Activated CD4-positive, alpha-beta T cell treated with anti-CD3 and anti-CD28 coated beads, Interleukin-2, amount 50 U/mL, for 4 hours (primary cell): Measurements from ENCODE around the gene AUTS2.

Source experiments
- DNase-seq, 2 experiments: peaks; one replicate each; pipeline ENCODE4 v3.0.0-alpha.2; 2020

The AUTS2 gene

DNA sequence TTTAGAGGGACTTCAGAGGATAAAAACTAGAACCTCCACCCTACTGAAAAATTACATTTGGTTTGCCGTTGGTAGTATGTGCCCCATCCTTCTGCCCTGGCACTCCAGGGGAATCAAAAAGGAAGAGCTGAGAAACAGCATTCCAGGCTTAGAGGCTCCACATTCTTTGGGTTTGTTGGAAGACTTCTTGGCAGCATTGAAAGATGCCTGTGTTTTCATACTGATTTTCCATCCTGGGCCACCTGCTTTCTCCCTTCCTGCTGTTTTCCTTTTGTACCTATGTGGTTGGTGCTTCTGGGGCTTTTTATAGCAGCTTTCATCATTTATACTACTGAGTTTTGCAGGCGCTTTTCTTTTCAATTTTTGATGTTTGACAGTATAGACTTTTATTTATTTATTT, 61.7 kb downstream of the AUTS2 start:
- DNase-seq = no peak

DNA sequence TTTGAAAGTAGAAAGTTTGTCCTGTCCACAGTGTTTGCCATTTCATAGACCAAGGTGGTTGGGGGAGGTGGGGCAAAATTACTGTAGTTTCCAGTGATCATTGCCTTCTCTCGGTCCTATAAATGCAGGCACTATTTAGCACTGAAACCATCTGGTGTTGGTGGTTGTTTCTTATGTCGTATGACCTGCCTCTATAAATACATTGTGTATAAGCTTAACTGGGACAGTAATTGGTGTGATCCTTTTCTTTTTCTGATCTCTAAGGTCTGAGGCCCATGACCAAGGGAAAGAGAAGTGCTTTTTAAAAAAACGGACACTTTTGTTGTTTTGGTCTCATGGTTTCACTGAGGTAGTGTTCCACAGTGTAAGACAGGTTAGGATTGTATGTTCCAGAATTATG, 63.1 kb downstream of the AUTS2 start:
- DNase-seq = no peak

DNA sequence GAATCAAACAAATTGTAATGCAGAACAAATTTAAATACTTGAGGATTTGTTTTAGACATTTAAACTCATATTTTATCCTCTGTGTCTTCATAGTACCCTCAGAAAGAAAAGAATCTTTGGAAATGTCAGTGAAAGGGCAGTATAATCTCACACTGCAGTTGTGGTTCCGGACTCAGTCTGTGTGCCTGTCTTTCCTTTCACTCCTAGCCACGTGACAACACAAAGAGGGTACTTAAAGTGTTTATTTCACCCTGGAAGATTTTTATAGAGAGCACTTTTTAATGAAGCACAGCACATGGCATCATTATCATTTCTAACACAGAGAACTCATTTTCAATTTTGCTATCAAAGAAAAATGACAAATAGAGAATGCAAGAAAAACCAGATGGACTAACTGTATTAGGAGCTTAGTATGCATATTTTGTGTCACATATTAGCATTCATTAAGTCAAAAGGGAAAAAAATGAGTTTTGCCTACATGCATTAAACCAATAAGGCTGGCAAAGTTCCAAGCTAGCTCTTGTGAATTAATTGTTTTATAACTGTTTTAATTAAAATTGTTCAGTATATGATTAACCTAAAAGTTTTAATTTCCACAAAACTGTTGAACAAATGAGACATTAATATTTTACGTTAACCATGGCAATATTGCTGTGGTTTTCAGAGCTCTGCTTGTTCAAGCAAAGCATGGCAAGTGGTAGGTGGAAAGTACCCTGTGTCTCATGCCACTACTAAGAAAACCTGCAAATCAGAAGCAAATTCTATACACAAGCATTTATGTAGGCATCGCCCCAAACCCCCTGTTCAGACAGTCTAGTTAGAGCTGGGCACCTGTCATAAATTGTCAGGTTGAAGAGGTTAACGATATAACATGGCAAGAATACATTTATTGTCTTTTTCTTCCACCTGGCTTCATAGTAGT, 65.9 kb downstream of the AUTS2 start:
- DNase-seq = no peak

DNA sequence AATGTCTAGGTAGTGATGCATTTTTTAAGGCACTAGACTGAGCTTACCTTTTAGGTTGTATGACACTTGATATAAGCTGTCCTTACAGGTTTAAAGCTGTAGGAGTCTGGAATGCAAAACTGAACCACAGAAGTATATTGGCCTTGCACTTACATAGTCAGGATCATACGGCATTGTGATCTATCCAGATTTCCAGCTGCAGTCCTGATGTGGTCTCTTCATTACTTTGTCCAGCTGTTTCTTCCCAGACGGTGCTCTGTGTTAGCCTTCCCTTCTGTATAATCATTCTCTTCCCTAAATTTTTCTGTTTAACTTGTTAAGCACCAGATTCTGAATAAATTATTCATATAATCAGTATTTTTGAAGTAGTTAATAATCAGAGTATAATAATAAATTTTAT, 67.1 kb downstream of the AUTS2 start:
- no peak for DNase-seq

DNA sequence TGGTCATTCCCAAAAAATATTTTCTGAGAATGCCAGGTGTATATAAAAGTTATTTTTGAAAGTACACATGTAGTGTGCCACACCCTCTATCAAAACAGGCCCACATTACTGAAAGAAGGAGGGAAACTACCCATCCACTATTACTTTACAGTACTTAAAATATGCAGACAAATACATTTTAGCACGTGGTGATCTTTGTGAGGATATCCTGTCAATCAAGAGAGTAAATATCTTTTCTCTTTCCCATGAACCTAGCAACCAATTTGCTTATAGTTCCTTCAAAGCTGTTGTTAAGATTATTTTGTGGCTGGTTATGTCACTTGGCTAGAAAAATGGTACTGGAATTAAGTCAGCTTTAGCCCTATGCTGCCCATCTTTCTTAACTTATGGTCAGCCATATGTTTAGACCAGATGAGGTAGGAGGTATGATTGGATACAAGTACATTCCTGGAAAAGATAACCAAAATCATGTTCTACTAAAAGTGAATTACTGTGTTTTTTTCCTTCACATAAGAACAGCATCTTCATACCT, 70.1 kb downstream of the AUTS2 start:
- DNase-seq = no peak

DNA sequence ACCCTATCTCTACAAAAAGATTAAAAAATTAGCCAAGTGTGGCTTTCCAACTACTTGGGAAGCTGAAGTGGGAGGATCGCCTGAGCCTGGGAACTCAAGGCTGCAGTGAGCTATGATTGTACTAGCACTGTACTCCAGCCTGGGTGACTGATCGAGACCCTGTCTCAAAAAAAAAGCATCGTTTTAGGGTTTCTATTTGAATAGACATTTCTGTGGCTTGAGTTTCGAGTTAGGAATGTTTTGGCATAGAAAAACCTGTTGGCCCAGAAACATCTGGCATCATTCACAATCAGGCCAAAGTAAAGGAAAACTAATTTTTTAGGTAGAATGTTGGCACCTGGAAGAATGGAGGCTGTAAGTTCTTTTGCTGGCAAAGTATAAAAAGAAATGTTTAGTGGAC, 72.4 kb downstream of the AUTS2 start:
- DNase-seq = no peak

DNA sequence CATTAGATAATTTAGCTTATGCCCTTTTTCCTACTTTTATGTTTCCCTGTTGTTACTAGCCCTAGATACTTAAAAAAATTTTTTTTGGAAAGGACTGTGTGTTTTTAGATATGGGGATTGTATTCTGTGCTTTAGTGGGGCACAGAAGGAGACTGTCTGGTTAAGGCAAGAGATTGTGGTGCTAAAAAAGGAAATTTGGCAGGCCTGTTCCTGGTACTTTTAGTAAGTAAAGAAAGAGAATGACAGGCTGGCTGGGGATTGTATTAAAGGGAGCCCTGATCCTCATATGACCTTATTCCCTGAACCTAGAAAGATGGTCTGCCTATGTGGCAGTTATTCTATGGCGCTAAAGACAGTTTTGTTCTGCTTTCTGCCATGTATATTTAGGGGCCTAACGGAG, 74.8 kb downstream of the AUTS2 start:
- no peak for DNase-seq

DNA sequence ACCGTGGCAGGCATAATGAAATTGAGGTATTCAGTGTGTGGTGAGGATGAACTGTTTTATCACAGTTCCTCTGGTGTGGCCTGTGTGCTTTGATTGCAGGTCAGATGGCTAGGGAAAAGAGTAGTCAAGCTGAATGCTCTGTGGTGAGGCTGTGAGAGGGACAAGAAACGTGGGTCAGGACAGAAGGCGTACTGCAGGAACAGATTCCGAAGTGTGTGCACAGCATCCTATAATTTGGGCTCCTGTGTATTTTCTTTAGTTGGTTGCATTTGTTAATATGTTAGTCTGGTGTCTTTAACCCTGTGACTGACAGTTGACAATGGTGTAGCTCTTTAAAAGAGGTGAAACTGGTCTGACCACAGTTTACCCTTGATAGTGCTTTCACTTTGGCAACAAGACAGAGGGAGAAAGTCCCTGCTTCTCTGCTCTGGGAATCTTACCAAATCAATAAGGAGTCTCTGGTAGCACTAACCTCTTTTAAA, 76.5 kb downstream of the AUTS2 start:
- no peak for DNase-seq

DNA sequence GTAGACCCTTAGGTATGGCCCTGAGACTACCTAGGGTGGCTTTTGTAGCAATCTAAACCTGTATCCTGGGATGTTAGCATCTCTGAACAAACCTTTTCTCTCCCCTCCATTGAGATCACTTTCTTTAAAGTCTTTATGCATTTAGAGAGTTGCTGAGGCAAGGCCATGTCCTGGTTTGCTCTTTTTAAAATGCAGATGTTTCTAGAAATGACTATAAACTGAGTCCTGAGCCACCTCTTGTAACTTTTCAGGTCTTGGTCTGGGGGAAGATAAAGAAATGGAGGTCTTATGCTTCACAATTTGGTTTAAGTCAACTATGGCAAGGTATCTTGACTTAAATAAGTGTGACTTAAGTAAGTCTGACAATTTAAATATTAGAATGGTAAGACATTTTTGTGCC, 78.0 kb downstream of the AUTS2 start:
- no peak for DNase-seq

DNA sequence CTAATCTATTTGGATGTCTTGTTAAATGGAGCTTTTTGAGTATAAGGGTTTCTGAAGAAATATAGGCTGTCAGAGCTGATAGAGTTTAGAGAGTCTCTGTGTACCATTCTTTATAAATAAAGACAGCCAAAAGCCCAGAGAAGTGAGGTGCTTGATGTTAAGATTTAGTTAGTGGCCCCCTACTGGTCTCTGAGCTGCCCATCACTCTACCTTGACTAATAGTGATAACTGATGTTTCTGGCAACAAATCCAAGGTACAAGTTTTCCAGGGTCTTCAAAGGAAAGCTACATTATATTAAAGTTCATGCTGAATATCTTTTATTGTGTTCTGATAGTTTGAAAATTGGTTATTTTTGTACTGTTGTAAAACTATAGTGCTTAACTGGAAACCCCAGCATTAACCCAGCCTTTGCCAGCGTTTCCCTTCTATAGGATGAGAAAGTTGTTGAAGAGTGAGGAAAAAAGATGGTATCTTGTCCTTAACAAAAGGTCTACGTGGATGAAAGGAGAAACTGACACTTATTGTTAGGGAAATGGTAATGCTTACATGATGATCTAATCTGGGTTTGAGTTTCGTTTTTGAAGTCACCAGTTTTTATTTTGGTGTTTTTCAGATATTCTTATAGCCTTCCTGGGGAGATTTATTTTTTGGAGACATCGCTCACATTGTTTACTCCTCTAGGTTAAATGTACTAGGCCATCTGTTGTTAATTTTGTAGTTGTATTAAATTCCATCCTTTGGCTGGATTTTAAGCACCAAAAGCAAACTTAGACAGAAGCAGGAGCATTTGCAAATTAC, 79.0 kb downstream of the AUTS2 start:
- DNase-seq = no peak

DNA sequence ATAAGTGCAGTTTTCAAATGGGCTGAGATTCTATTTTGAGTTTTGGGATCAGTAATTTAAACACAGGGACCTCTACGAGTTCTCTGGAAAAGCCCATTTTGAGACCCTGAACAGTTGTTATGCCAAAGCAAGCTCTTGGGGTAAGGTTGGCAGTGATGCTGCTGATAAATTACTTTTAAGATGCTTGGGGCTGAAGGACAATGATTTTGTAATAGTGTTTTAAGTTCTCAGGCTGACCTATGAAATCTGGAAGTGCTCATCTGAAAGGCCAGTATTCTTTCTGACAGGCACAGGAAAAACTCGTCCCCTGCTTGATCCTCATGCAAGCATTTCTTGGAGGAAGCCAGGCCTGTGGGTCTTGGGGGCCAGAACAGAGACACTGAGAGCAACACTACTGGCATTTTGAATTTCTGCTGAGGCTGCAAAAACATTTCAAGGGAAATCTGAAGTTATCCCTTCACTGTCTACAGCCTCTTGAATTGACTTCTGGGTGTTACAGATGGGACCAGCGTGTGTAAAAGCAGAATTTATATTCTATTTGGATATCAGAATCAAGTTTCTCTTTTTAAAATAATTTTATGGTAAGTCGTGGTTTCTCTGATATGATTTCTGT, 79.7 kb downstream of the AUTS2 start:
- no peak for DNase-seq

DNA sequence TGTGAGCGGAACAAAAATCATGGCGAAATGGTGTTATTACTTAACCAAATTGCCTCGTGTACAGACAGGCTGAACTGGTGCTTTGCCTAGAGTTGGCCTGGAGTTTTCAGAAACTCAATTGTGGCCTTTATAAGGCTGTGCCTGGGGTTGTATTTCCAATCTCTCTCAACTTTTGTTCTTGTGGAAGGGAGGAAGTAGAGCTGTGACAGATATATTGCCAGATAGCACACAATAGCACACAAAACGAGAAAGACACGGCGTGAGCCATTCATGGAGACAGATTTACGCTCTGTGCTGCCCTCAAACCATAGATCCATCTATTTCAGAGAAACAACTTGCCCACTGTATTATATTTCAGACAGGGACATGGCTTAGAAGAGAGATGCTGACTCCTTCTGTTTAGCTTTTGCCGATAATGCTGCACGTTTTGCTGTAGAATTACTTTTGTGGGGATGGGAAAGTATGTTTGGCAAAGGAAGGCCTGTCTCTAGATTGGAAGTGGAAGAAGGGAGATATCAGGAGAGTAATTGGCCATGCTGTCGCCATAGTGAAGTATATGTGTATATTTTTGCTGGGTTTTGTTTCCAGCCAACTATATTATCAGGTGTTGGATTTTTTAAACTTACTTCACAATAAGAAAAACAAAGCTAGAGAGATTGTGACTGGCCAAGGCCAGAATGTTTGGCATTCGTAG, 80.4 kb downstream of the AUTS2 start:
- DNase-seq = no peak

DNA sequence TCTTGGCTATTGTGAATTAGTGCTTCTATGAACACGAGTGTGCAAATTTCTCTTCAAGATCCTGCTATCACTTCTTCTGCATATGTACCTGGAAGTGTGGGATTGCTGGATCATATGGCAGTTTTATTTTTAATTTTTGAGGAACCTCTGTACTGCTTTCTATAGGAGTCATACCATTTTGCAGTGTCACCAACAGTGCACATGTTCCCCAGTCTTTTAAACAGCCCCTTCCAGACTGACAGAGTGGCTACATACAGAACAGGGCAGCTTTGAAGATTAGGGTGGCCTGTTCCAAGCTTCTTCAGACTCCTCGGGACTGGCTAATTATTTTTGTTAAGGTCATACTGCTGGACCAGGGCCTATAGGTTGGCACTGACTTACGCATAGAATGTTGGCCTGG, 82.9 kb downstream of the AUTS2 start:
- DNase-seq = no peak

DNA sequence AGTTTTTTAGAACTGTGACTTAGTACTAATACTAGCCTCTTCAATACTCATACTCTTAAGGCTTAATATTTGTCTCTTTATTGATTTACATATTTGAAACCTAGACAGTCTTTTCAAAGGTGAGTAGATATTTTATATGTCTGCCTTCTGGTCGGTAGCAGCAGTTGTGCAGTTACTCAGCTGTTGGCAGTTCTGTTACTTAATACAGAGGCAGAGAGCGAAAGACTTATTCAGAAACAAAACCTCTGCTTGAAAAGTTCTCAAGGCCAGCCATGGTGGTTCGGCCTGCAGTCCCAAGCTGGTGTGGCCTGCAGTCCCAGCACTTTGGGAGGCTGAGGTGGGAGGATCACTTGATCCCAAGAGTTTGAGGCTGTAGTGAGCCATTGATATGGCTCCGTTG, 84.2 kb downstream of the AUTS2 start:
- no peak for DNase-seq

DNA sequence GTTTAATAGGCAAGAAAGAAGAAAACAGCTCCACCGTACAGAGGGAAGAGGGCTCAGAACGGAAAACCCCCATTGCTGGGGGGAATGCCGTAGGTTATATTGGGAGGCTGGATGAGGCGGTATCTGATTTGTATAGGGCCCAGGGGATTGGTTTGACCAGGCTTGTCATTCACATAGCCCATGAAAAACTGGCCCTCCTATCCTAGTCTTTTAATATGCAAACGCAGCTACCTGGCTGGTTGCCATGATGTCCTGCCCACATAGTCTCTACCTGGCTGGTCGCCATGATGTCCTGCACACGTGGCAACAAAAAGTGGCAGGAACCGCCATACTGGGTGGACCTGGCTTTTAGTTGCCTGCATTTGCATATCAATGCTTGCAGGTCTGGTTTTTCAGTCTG, 84.7 kb downstream of the AUTS2 start:
- DNase-seq = no peak

DNA sequence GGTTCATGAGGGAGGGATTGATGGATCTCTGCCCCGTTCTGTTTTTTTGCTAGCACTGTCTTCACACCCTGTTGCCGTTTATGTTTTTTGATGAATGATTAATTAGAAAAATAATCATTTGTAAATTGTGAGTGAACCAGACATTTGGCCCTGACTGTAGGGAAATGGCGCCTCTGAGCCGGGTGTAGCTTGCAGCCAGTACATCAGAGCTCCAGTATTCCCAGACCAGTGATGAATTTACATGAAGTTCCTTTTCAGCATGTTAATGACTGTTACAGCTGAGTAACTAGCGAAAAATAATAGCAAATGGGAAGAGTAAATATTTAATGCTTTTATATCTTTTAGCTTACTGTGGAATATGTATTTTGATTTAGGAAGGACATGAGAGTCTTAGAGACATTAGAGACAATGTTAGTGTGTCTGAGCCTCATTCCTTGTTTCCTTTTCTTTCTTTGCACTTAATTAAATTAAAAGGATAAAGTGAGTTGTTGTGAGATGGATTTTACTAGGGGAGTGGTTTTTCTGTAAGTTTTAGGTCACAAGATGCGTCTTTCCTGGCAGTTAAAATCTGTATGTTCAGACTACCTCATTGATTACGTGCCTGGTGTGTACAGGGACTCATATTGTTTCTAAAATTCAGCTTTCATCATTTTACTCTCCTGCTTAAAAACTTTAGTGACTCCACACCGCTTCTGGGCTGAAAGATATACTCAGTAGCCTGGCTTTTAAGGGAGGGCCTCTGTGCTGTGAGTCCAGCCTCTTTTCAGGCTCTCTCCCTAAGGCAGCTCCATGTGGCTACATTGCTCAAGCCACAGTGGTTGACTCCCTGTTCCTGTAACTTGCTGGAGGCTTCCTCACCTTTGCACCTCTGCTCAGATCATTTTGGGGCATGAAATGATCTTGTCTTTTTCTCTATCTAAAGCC, 86.4 kb downstream of the AUTS2 start:
- no peak for DNase-seq

DNA sequence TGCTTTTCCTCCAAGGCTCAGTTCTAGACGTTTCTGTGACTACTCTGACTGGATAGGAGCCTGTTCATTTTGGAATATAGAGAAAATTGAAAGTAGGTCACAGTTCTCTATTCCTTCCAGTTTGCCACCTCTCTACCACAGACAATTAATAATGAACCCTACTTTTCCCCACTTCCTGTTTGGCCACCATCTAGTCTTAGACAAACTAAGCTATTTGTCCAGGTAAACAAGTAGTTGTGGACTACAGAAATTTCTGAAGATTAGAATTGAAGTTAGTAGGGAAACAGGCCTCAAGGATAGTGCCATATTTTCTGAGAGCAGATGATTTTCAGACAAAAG, 87.0 kb downstream of the AUTS2 start:
- no peak for DNase-seq

DNA sequence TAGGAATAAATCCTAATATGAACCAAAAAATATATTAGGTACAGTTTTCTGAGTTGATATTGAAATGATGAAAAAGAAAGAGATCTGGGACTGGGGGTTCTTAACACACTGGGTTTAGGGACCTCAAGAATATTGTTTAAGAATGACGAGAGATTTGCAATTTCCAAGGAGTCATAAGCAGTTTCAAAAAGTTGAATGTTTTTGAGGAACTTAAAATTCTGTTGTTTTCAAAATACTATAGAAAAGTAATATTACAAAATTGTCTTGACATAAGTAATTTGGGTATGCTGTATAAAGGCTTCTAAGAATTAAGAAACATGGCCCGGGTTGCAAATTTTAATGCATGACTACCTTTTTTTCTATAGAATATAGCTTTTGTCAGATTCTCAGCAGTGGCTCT, 88.1 kb downstream of the AUTS2 start:
- no peak for DNase-seq

DNA sequence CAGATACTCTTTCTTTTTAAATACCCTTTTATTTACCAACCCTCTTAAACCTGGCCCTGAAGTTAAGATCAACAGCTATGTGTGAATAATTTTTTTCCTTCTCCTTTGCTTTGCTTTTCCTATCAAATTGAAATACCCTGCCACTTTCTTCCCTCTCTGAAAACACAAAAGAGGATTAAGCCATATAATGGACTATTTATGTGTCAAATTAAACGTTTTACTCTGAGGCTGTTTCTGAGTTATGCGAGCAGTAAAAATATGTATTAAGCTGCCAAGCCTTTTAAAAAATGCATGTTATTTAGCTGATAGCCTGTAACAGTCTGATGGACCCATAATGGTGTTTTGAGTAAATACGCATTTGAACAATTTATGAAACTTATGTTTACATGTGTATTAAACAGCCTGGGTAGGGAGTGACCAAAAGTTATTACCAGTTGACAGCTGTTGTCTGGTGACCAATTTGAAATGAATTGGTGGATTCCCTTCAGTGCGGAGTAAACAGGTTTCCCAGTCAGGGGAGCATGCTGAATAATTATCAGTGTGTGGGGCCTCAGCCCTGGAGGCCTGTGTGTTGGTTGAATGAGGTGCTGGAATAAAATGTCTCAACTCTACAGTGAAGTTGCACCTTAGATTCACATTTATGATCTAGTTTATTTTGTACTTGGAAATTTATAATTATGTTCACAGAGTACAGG, 89.6 kb downstream of the AUTS2 start:
- DNase-seq = no peak

DNA sequence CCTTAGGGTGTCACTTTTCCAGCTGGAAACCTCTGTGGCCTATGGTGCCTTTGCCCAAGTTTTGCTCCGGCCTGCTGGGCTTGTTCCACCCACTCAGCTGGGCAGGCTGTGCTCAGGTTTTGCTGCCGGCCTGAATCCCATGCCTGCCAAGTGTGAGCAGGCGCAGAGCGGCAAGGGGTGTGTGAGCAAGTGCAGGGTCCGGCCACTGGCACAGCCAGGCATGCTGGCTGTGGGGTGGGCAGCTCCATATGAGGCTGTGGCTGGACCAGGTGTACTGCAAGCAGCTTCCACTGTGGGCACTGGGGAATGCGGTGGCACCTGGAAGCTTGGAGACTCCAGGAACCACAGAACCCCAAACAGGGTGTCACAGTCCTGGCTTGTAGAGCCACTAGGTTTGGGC, 92.1 kb downstream of the AUTS2 start:
- DNase-seq = no peak

DNA sequence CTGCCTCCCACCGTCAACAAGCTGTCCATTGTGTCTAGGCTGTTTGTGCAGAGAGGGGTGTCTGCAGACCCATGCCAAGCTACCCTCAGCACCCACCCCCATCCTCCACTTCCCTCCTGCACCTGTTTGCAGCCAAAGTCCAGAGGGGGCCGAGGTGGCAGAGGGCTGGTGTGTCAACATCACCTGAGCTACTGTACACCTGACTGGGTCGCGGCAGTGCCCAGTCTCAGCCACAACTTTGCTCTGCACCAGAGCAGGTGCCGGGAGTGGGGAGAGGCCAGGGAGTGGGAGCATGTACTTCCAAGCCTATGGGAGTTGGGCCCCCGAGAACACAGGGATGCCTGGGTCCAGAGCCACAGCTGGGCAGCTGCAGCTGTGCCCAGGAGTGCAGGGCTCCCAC, 93.1 kb downstream of the AUTS2 start:
- DNase-seq = no peak
